Immature natural killer cell (primary cell): ENCODE data around the gene MROH9. TPM values are rescaled to one million over a fixed set of nuclear protein-coding genes. Genes with fewer than 3 reads are reported as not detected.
"Not testable (repeated sequence)": the region's sequence is repeated elsewhere in the genome, so short reads cannot be mapped to it uniquely, and the experiment has no call there.

Experiments
- DNase-seq, 3 donors: peaks; one replicate each; pipeline ENCODE4 v3.0.0; 2022; ENCODE audit warnings: mixed read lengths in 1 of 3
- H3K27ac Mint-ChIP-seq, 6 donors: one replicate each; pipeline ENCODE4 v1.8.0; 2020; ENCODE audit warnings: mixed read lengths in 6 of 6, mild to moderate bottlenecking in 5 of 6, inconsistent platforms in 4 of 6, moderate library complexity in 3 of 6
- H3K27me3 Mint-ChIP-seq, 3 donors: one replicate each; pipeline ENCODE4 v1.8.0; 2020 to 2021; ENCODE audit warnings: low read depth in 3 of 3, mild to moderate bottlenecking in 3 of 3, mixed read lengths in 3 of 3, moderate library complexity in 3 of 3, inconsistent platforms in 1 of 3
- H3K36me3 Mint-ChIP-seq, 3 donors: one replicate each; pipeline ENCODE4 v1.8.0; 2020; ENCODE audit warnings: mixed read lengths in 3 of 3, inconsistent platforms in 2 of 3, mild to moderate bottlenecking in 2 of 3
- H3K4me1 Mint-ChIP-seq, 2 donors: one replicate each; pipeline ENCODE4 v1.8.0; 2020; ENCODE audit warnings: inconsistent platforms in 2 of 2, mild to moderate bottlenecking in 2 of 2, mixed read lengths in 2 of 2, moderate library complexity in 1 of 2
- H3K4me3 Mint-ChIP-seq, 5 donors: one replicate each; pipeline ENCODE4 v1.8.0; 2020; ENCODE audit warnings: mild to moderate bottlenecking in 5 of 5, mixed read lengths in 5 of 5, inconsistent platforms in 3 of 5, moderate library complexity in 3 of 5
- H3K9me3 Mint-ChIP-seq, 6 donors: one replicate each; pipeline ENCODE4 v1.8.0; 2020; ENCODE audit warnings: mild to moderate bottlenecking in 6 of 6, mixed read lengths in 6 of 6, inconsistent platforms in 4 of 6, moderate library complexity in 3 of 6
- polyA plus RNA-seq, 3 donors: library from polyadenylated mRNA; unstranded; fragments of 300-500 nt; fragmentation: Illumina TruSeq; gene quantifications; one replicate each; pipeline ENCODE4 v1.2.3, GENCODE V29; 2021

MROH9 gene
- polyA plus RNA-seq, 3 donors from 2014 or later, result not detected

- no peaks in the 10 kb centered on the region for H3K4me1 Mint-ChIP-seq
- peaks cover 0 to 5% (median 0%) of the 10 kb centered on the region in 3 donors for H3K27me3 Mint-ChIP-seq
- no peak overlapping the region for H3K4me3 Mint-ChIP-seq
- DNase-seq, result peak; percentile 2 to 32 (median 19)
- H3K36me3 Mint-ChIP-seq, result no peaks in the 10 kb centered on the region
- H3K9me3 Mint-ChIP-seq, result no peaks in the 10 kb centered on the region
- H3K27ac Mint-ChIP-seq, result no peak overlapping the region
Measured at GRCh38 chr1:170929835-170930554, 5.3 kb upstream of the MROH9 start.

- Mint-ChIP-seq H3K36me3 (no peaks in the 10 kb centered on the region), H3K27me3 (peaks cover 0 to 5% (median 0%) of the 10 kb centered on the region in 3 donors), H3K9me3 (no peaks in the 10 kb centered on the region), H3K4me1 (no peaks in the 10 kb centered on the region), H3K27ac (no peak overlapping the region), H3K4me3 (no peak overlapping the region)
- no peak for DNase-seq
Measured at GRCh38 chr1:170931650-170932049, 3.7 kb upstream of the MROH9 start.

- Mint-ChIP-seq H3K36me3 (no peaks in the 10 kb centered on the region), H3K9me3 (no peaks in the 10 kb centered on the region), H3K4me3 (no peak overlapping the region), H3K4me1 (no peaks in the 10 kb centered on the region), H3K27ac (no peak overlapping the region), H3K27me3 (peaks cover 0 to 5% (median 0%) of the 10 kb centered on the region in 3 donors)
- no peak for DNase-seq
Measured at GRCh38 chr1:170932236-170932635, 3.1 kb upstream of the MROH9 start.

GRCh38 chr1:170938281-170938680 is 2.9 kb downstream of the MROH9 start:
- Mint-ChIP-seq H3K9me3 (peaks cover 0 to 3% (median 0%) of the 10 kb centered on the region in 6 donors), H3K36me3 (no peaks in the 10 kb centered on the region)
- DNase-seq, result no peak

GRCh38 chr1:170939476-170939875 is 4.1 kb downstream of the MROH9 start:
- no peak overlapping the region for H3K27ac Mint-ChIP-seq
- H3K9me3 Mint-ChIP-seq, result peaks cover 0 to 3% (median 0%) of the 10 kb centered on the region in 6 donors
- peaks cover 0 to 9% (median 0%) of the 10 kb centered on the region in 3 donors for H3K27me3 Mint-ChIP-seq
- H3K36me3 Mint-ChIP-seq, result no peaks in the 10 kb centered on the region
- no peaks in the 10 kb centered on the region for H3K4me1 Mint-ChIP-seq
- no peak for DNase-seq
- no peak overlapping the region for H3K4me3 Mint-ChIP-seq

More at GRCh38 chr1:170938281-170938680, 2.9 kb downstream of the MROH9 start:
- Mint-ChIP-seq H3K27me3 (peaks cover 0 to 9% (median 0%) of the 10 kb centered on the region in 3 donors), H3K27ac (no peak overlapping the region), H3K4me1 (no peaks in the 10 kb centered on the region), H3K4me3 (no peak overlapping the region)

GRCh38 chr1:170951744-170952143 is 16.4 kb downstream of the MROH9 start:
- H3K4me3 Mint-ChIP-seq, H3K36me3 Mint-ChIP-seq, H3K27me3 Mint-ChIP-seq: not testable (repeated sequence)

GRCh38 chr1:170959385-170959784 is 24.1 kb downstream of the MROH9 start:
- DNase-seq, result no peak
- H3K9me3 Mint-ChIP-seq, result peaks cover 0 to 4% (median 0%) of the 10 kb centered on the region in 6 donors
- H3K27me3 Mint-ChIP-seq, result peaks cover 1 to 9% (median 2%) of the 10 kb centered on the region in 3 donors
- no peaks in the 10 kb centered on the region for H3K4me1 Mint-ChIP-seq
- H3K27ac Mint-ChIP-seq, result no peak overlapping the region
- no peak overlapping the region for H3K4me3 Mint-ChIP-seq
- H3K36me3 Mint-ChIP-seq, result no peaks in the 10 kb centered on the region

More at GRCh38 chr1:170951744-170952143, 16.4 kb downstream of the MROH9 start:
- not testable (repeated sequence) for H3K9me3 Mint-ChIP-seq, H3K4me1 Mint-ChIP-seq, H3K27ac Mint-ChIP-seq, DNase-seq

GRCh38 chr1:170964506-170964905 is 29.2 kb downstream of the MROH9 start:
- H3K4me3 Mint-ChIP-seq, result no peak overlapping the region
- H3K4me1 Mint-ChIP-seq, result no peaks in the 10 kb centered on the region
- H3K27ac Mint-ChIP-seq, result no peak overlapping the region
- no peak for DNase-seq
- peaks cover 0 to 2% (median 0%) of the 10 kb centered on the region in 6 donors for H3K9me3 Mint-ChIP-seq
- peaks cover 2 to 12% (median 5%) of the 10 kb centered on the region in 3 donors for H3K27me3 Mint-ChIP-seq
- H3K36me3 Mint-ChIP-seq, result no peaks in the 10 kb centered on the region

- Mint-ChIP-seq H3K9me3 (peaks cover 0 to 5% (median 0%) of the 10 kb centered on the region in 6 donors), H3K36me3 (no peaks in the 10 kb centered on the region), H3K4me3 (no peak overlapping the region), H3K27me3 (peaks cover 2 to 7% (median 5%) of the 10 kb centered on the region in 3 donors), H3K4me1 (no peaks in the 10 kb centered on the region), H3K27ac (no peak overlapping the region)
- no peak for DNase-seq
Measured at GRCh38 chr1:170967042-170967910, 31.9 kb downstream of the MROH9 start.

- H3K4me1 Mint-ChIP-seq, result no peaks in the 10 kb centered on the region
- H3K36me3 Mint-ChIP-seq, result no peaks in the 10 kb centered on the region
- DNase-seq, result no peak
- no peak overlapping the region for H3K27ac Mint-ChIP-seq
- peaks cover 0 to 7% (median 3%) of the 10 kb centered on the region in 3 donors for H3K27me3 Mint-ChIP-seq
- peaks cover 0 to 5% (median 0%) of the 10 kb centered on the region in 6 donors for H3K9me3 Mint-ChIP-seq
- H3K4me3 Mint-ChIP-seq, result no peak overlapping the region
Measured at GRCh38 chr1:170970256-170970655, 34.9 kb downstream of the MROH9 start.

- Mint-ChIP-seq H3K27ac (no peak overlapping the region), H3K4me1 (no peaks in the 10 kb centered on the region), H3K4me3 (no peak overlapping the region), H3K27me3 (peaks cover 0 to 4% (median 0%) of the 10 kb centered on the region in 3 donors), H3K36me3 (no peaks in the 10 kb centered on the region), H3K9me3 (peaks cover 6 to 15% (median 12%) of the 10 kb centered on the region in 6 donors)
- DNase-seq, result no peak
Measured at GRCh38 chr1:170978371-170978910, 43.1 kb downstream of the MROH9 start.

- Mint-ChIP-seq H3K27ac (no peak overlapping the region), H3K36me3 (no peaks in the 10 kb centered on the region), H3K27me3 (peaks cover 0 to 1% (median 0%) of the 10 kb centered on the region in 3 donors), H3K4me1 (no peaks in the 10 kb centered on the region), H3K4me3 (no peak overlapping the region), H3K9me3 (peaks cover 0 to 5% (median under 1%) of the 10 kb centered on the region in 6 donors)
- DNase-seq, result no peak
Measured at GRCh38 chr1:170985406-170985805, 50.1 kb downstream of the MROH9 start.

GRCh38 chr1:170986901-170987300 is 51.6 kb downstream of the MROH9 start:
- H3K4me3 Mint-ChIP-seq, result no peak overlapping the region
- no peaks in the 10 kb centered on the region for H3K27me3 Mint-ChIP-seq
- DNase-seq, result no peak
- peaks cover 0 to 2% (median 0%) of the 10 kb centered on the region in 6 donors for H3K9me3 Mint-ChIP-seq
- H3K4me1 Mint-ChIP-seq, result no peaks in the 10 kb centered on the region
- H3K36me3 Mint-ChIP-seq, result no peaks in the 10 kb centered on the region
- no peak overlapping the region for H3K27ac Mint-ChIP-seq

GRCh38 chr1:170987424-170987823 is 52.1 kb downstream of the MROH9 start:
- Mint-ChIP-seq H3K36me3 (no peaks in the 10 kb centered on the region), H3K4me3 (no peak overlapping the region), H3K4me1 (no peaks in the 10 kb centered on the region), H3K9me3 (peaks cover 0 to 2% (median 0%) of the 10 kb centered on the region in 6 donors), H3K27ac (no peak overlapping the region), H3K27me3 (no peaks in the 10 kb centered on the region)
- no peak for DNase-seq
